Measurements from ENCODE around the gene PDE8A.

The PDE8A gene

DNA sequence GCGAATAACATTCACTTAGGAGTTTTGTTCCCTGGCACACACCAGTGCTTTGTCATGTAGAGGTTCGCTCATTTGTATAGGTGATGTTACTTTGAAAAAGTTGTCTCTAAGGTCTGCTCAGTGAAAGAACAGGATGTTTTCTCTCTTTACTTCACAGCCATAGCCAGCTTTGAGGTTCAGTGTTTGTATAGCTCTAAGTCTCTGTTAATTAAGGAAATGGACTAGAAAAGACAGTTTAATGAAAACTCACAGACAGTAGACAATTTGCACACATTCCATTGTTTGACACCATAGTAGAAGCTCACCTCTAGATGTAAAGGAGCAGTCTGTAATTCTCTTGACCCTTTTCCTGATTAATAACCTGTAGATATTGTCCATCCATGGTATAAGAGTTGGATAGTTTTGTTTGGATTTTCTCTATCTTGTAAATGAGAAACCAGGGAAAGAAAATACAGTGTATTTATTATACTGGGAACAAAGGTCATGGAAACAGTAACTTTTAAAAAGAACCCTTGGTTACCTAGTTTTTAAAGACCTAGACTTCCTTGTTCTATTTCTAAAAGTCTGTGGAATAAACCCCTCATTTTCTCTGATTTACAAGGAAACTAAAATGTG, 50.4 kb downstream of the PDE8A start:
- no peak for DNase-seq (ENCODE audit: low spot score)

GRCh38 chr15:85033148-85033547, 51.5 kb downstream of the PDE8A start:
- no peak for DNase-seq (ENCODE audit: low spot score)

DNA sequence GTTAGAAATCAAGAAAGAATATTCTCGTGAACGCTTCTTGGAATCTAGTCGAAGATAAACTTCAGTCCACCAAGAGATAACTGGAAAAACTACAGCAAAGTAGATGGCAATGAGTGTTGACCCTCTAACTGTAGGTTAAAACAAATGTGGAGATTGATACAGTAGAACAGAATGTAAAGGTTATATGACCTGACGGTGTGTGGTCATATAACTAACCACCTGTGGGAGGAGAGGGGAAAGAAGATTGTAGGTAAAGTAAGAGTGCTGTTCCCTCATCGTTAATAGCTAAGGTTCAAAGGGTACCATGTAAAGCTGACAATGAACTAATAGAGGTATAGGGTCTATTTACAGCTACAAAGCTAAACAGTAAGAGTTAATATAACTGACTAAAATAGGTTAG, 52.6 kb downstream of the PDE8A start:
- DNase-seq (ENCODE audit: low spot score) = no peak

- no peak for DNase-seq (ENCODE audit: low spot score)
Observed at GRCh38 chr15:85035980-85036379, 54.3 kb downstream of the PDE8A start.

DNA sequence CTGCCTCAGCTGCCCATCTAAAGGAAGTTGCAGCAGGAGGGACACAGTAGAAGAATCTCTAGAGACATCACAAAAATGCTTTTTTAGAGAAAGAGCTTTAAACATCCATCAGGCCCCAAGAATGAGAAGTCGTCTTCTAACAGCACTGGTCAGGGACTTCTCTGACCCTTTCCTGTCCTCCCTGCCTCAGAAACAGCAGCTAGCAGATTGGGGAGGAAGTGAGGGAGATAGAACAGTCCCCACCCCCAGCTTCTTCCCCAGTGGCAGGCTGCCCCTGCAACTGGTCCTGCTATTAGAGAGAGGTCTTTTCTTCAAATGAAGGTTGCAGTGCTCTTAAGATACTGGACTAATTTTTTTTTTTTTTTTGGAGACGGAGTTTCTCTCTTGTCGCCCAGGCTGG, 55.1 kb downstream of the PDE8A start:
- DNase-seq (ENCODE audit: low spot score) = no peak

GRCh38 chr15:85037641-85038040, 56.0 kb downstream of the PDE8A start:
- no peak for DNase-seq (ENCODE audit: low spot score)

DNA sequence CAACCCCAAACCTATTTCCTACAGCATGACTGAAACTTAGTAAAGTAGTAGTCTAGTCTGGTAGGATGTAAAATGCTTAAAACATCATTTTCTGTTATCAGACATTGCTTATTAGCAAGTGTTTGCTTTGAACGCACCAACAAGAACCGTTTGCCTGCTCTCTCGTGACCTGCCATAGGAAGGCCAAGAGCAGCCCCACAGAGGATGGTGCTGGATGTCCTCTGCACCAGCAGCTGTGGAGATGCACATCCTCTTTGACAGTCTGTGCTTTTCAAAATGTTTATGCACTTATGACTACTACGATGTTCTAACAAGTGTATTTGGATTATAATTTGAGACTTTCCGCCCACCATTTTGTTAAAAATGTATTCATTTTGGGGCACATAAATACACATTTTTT, 59.6 kb downstream of the PDE8A start:
- DNase-seq (ENCODE audit: low spot score) = no peak

- peak; percentile 48 for DNase-seq (ENCODE audit: low spot score)
Observed at GRCh38 chr15:85044251-85044853, 62.7 kb downstream of the PDE8A start.

GRCh38 chr15:85044894-85045293, 63.2 kb downstream of the PDE8A start:
- DNase-seq (ENCODE audit: low spot score) = no peak

- no peak for DNase-seq (ENCODE audit: low spot score)
Observed at GRCh38 chr15:85045615-85046014, 64.0 kb downstream of the PDE8A start.

DNA sequence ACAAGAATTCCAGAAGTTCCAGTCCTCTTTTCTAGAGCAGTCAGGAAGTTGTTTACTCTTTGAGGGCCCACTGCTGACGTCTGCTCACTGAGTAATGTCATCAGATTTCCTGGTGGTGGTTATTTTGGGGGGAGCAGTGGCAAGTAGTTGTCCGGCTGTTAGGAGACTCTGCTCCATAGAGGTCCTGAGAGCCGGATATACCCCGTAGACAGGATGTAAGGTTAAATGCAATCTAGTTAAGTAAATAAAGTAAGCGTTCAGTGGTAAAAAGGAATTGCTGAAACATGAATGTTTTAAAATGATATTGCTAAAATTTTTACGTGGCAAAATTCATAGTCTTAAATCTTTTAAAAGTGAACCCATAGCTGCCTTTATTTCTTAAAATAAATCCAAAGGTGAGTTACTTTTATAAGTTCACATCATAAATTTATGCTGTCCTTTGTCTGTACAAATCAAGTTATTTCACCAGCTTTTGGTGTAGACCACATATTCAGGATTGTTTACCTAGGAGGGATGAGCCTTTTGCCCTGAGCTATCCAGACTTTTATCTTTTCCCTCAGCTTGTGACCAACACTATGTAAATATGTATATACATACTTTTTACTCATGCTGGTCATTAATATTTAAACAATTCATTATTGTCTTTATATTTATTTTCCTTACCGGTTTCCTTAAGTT, 65.8 kb downstream of the PDE8A start:
- peak; percentile 76 for DNase-seq (ENCODE audit: low spot score)

DNA sequence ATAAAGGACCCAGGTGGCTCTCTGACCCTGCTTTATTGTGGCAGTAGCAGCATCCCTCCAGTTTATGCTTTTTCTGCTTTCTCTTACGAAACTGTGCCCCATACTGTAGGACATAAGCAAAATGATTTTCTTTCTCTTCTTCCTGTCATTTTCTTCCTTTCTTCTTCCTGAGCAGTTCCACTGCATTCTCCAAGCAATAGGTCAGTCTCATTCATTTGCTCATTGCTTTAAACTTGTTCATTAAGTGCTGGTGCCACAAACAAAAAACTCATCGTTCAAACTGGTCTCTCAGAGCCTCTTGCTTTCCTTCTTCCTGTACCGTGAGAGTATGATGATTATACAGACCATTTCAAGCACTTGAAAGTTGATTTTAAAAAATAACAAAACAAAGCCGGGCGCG, 66.8 kb downstream of the PDE8A start:
- DNase-seq (ENCODE audit: low spot score) = no peak

- DNase-seq (ENCODE audit: low spot score) = no peak
Observed at GRCh38 chr15:85049805-85050204, 68.1 kb downstream of the PDE8A start.

DNA sequence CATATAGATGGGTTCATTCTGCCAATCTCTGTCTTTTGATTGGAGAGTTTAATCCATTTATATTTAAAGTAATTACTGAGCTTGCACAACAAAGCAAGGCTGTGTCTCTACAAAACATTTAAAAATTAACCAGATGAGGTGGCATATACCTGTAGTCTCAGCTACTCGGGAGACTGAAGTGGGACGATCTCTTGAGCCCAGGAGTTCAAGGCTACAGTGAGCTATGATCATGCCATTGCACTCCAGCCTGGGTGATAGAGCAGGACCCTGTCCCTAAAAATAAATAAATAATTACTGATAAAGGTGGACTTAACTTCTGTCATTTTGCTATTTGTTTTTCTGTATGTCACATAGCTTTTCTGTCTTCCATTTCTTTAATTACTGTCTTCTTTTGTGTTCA, 78.1 kb downstream of the PDE8A start:
- DNase-seq (ENCODE audit: low spot score) = no peak

DNA sequence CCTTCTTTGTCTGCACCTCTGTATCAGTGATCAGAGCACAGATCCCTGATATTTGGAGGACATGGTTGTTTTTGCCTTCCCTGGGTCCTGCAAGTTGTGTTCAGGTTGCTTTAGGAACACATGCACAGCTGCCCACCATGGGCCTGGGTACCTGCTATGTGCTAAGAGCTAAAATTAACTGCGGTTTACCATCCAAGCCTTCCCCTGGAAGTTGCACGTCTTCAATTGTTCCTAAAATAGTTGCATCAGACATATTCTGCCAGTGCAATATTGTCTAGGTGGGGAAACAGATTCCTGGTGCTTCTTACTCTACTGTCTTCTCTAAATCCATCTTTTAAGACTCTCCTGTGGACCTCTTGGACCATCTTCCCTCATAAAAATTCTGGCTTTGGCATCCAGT, 80.9 kb downstream of the PDE8A start:
- no peak for DNase-seq (ENCODE audit: low spot score)

GRCh38 chr15:85063088-85063487, 81.4 kb downstream of the PDE8A start:
- no peak for DNase-seq (ENCODE audit: low spot score)

- DNase-seq (ENCODE audit: low spot score) = no peak
Observed at GRCh38 chr15:85063522-85064079, 81.9 kb downstream of the PDE8A start.

DNA sequence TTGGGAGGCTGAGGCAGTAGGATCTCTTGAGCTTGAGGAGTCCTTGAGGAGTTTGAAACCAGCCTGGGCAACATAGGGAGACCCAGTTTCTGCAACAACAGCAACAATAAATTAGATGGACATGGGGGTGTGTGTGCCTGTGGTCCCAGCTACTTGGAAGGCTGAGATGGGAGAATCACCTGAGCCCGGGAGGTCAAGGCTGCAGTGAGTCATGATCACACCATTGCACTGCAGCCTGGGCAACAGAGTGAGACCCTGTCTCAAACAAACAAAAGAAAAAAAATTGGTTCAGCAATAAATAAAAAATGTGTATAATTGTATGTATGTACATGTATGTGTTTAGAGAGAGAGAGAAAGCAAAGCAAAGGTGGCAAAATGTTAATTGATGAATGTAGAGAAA, 83.1 kb downstream of the PDE8A start:
- DNase-seq (ENCODE audit: low spot score) = no peak

GRCh38 chr15:85071061-85071460, 89.4 kb downstream of the PDE8A start:
- no peak for DNase-seq (ENCODE audit: low spot score)

DNA sequence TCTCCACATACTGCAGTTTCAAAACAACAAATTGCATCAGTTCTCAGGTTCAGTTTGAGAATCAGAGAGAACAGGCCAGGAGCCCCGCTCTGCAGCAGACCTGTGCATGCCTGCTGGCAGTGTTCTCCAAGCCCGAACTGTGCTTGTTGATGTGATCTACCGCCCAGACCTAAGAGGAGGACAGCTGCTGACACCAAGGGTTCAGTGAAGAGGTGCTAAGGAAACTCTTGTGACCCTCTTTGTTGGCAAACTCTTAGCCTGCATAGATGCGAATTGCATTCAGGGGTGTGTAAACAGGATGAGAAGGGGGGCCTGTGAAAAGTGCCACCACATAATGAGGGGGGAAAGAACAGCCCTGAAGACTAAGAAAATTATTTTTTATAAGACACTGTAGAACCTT, 89.8 kb downstream of the PDE8A start:
- DNase-seq (ENCODE audit: low spot score) = no peak

DNA sequence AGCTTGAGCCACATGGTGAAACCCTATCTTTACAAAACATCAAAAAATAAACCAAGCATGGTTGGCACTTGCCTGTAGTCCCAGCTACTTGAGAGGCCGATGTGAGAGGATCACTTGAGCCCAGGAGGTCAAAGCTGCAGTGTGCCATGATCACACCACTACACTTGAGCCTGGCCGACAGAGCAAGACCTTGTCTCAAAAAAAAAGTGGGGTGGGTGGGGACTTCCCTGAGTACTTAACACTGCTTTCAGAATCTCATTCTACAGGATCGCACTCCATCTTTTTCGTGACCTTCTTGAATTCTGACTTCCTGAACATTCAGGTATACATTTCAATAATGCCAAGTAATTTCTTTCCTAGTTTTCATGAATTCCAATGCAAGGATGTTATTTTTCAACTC, 91.3 kb downstream of the PDE8A start:
- no peak for DNase-seq (ENCODE audit: low spot score)

- DNase-seq (ENCODE audit: low spot score) = no peak
Observed at GRCh38 chr15:85073556-85074194, 92.0 kb downstream of the PDE8A start.

DNA sequence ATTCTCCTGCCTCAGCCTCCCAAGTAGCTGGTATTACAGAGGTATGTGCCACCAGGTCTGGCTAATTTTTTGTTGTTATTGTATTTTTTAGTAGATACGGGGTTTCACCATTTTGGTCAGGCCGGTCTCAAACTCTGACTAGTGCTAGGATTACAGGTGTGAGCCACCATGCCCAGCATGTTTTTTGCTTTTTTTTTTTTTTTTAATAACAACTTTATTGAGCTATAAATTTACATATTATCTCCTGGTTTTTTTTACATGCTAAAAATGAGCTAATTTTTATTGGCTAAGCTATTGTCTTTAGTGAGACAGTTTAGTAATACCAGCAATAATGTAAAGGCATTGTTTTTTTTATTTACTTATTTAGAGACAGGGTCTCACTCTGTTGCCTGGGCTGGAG, 105.2 kb downstream of the PDE8A start:
- no peak for DNase-seq (ENCODE audit: low spot score)

All from AG08396 (cell line).